HEK293T (cell line): ENCODE results near the gene NPBWR2.

Source experiments
- ARNT ChIP-seq: fragments of 450-650 bp; IDR thresholded peaks from 2 replicates; pipeline ENCODE4 v1.6.1; 2017; ENCODE audit warnings: mild to moderate bottlenecking
- ELF4 ChIP-seq: fragments of 450-650 bp; IDR thresholded peaks from 2 replicates; pipeline ENCODE4 v1.6.1; 2017; ENCODE audit warnings: antibody characterized with exemption
- FOXK2 ChIP-seq: fragments of 450-650 bp; IDR thresholded peaks from 2 replicates; pipeline ENCODE4 v1.6.1; 2016; ENCODE audit warnings: mild to moderate bottlenecking
- HDGF ChIP-seq: fragments of 450-650 bp; IDR thresholded peaks from 2 replicates; pipeline ENCODE4 v1.6.1; 2017; ENCODE audit warnings: antibody characterized with exemption, borderline replicate concordance
- L3MBTL2 ChIP-seq: fragments of 450-650 bp; conservative IDR thresholded peaks from 2 replicates; pipeline ENCODE4 v1.6.1; 2016; ENCODE audit warnings: mild to moderate bottlenecking
- LEF1 ChIP-seq: fragments of 450-650 bp; IDR thresholded peaks from 2 replicates; pipeline ENCODE4 v1.6.1; 2017; ENCODE audit warnings: mild to moderate bottlenecking, borderline replicate concordance

- TF ChIP-seq ARNT (no peak), LEF1 (no peak), ELF4 (no peak), HDGF (no peak), L3MBTL2 (no peak), FOXK2 (no peak)
Measured at GRCh38 chr20:64070244-64070993, 36.9 kb downstream of the NPBWR2 start.
